ENCODE results near the gene TMEM184B. TPM values are rescaled to one million over a fixed set of nuclear protein-coding genes. Genes with fewer than 3 reads are reported as not detected.

Gene TMEM184B
- total RNA-seq, 1 donor from 2014 or later: 121 TPM

- no peaks in the 10 kb centered on the region for H3K4me1 Mint-ChIP-seq (ENCODE audit: low read depth)
- no peaks in the 10 kb centered on the region for H3K27me3 Mint-ChIP-seq (ENCODE audit: low read depth)
- peaks cover 34% of the 10 kb centered on the region for H3K36me3 Mint-ChIP-seq (ENCODE audit: low read depth)
- TF ChIP-seq, protein P1, sequence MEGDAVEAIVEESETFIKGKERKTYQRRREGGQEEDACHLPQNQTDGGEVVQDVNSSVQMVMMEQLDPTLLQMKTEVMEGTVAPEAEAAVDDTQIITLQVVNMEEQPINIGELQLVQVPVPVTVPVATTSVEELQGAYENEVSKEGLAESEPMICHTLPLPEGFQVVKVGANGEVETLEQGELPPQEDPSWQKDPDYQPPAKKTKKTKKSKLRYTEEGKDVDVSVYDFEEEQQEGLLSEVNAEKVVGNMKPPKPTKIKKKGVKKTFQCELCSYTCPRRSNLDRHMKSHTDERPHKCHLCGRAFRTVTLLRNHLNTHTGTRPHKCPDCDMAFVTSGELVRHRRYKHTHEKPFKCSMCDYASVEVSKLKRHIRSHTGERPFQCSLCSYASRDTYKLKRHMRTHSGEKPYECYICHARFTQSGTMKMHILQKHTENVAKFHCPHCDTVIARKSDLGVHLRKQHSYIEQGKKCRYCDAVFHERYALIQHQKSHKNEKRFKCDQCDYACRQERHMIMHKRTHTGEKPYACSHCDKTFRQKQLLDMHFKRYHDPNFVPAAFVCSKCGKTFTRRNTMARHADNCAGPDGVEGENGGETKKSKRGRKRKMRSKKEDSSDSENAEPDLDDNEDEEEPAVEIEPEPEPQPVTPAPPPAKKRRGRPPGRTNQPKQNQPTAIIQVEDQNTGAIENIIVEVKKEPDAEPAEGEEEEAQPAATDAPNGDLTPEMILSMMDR (IDR thresholded peaks at IDR 0.05): peak; percentile 72
- no peak for DNase-seq (ENCODE audit: low spot score)
- H3K9me3 Mint-ChIP-seq (ENCODE audit: low read depth): no peaks in the 10 kb centered on the region
- H3K4me3 Mint-ChIP-seq (ENCODE audit: unreplicated experiment): no peak overlapping the region
- H3K27ac Mint-ChIP-seq (ENCODE audit: unreplicated experiment): no peak overlapping the region
These were observed 25.6 kb upstream of the TMEM184B start for GRCh38 chr22:38298312-38299005.

- no peak overlapping the region for H3K27ac Mint-ChIP-seq (ENCODE audit: unreplicated experiment)
- peaks cover 30% of the 10 kb centered on the region for H3K36me3 Mint-ChIP-seq (ENCODE audit: low read depth)
- H3K9me3 Mint-ChIP-seq (ENCODE audit: low read depth): no peaks in the 10 kb centered on the region
- TF ChIP-seq, protein P1 (IDR thresholded peaks at IDR 0.05): no peak
- H3K4me1 Mint-ChIP-seq (ENCODE audit: low read depth): no peaks in the 10 kb centered on the region
- H3K27me3 Mint-ChIP-seq (ENCODE audit: low read depth): no peaks in the 10 kb centered on the region
- DNase-seq (ENCODE audit: low spot score): no peak
- H3K4me3 Mint-ChIP-seq (ENCODE audit: unreplicated experiment): no peak overlapping the region
These were observed 23.6 kb upstream of the TMEM184B start for GRCh38 chr22:38296372-38296771.

DNA sequence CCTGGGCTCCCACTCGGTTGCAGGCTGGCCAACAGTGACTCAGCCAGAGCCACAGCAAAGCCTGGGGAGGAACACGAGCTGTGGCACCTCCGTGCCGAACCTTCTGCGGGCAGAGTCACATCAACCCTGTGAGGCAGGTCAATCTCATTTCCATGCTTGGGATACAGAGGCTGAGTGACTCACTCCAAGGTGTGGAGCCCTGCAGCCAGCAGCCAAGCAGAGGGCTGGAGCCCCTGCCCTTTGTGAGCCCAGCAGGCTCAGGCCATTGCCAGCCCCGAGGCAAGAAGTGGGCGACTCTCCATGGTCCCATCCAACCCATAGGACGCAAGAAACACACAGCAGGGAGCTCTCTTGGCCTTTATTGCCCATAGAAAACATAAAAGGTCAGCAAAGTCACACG is 23.1 kb upstream of the TMEM184B start:
- H3K4me1 Mint-ChIP-seq (ENCODE audit: low read depth): no peaks in the 10 kb centered on the region
- H3K4me3 Mint-ChIP-seq (ENCODE audit: unreplicated experiment): no peak overlapping the region
- no peaks in the 10 kb centered on the region for H3K9me3 Mint-ChIP-seq (ENCODE audit: low read depth)
- no peak overlapping the region for H3K27ac Mint-ChIP-seq (ENCODE audit: unreplicated experiment)
- peaks cover 29% of the 10 kb centered on the region for H3K36me3 Mint-ChIP-seq (ENCODE audit: low read depth)
- no peaks in the 10 kb centered on the region for H3K27me3 Mint-ChIP-seq (ENCODE audit: low read depth)
- TF ChIP-seq, protein P1 (IDR thresholded peaks at IDR 0.05): no peak
- no peak for DNase-seq (ENCODE audit: low spot score)

DNA sequence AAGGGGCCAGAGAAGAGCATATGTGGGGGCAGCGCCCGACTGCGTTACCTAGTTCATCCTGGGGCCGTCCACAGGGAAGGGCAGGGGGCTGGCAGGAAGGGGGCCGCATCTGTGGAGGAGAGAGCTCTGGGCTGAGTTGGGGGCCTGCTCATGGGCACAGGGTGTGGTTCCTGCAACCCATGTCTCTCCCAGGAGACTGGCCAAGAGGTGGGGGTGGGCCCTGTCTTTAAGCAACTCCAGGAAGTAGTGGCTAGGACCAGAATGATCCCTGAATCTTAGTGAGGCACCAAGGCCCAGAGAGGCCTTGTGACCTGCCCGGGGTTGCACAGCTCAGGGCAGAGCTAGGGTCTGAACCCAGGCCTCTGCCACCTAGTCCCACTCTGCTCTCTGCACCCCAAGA is 22.5 kb upstream of the TMEM184B start:
- no peaks in the 10 kb centered on the region for H3K4me1 Mint-ChIP-seq (ENCODE audit: low read depth)
- TF ChIP-seq, protein P1 (IDR thresholded peaks at IDR 0.05): no peak
- no peaks in the 10 kb centered on the region for H3K9me3 Mint-ChIP-seq (ENCODE audit: low read depth)
- H3K27me3 Mint-ChIP-seq (ENCODE audit: low read depth): no peaks in the 10 kb centered on the region
- peaks cover 26% of the 10 kb centered on the region for H3K36me3 Mint-ChIP-seq (ENCODE audit: low read depth)
- H3K4me3 Mint-ChIP-seq (ENCODE audit: unreplicated experiment): no peak overlapping the region
- no peak for DNase-seq (ENCODE audit: low spot score)
- peak overlapping the region; percentile 41 for H3K27ac Mint-ChIP-seq (ENCODE audit: unreplicated experiment)

- TF ChIP-seq, protein P1 (IDR thresholded peaks at IDR 0.05): no peak
- DNase-seq (ENCODE audit: low spot score): no peak
- Mint-ChIP-seq H3K9me3 (ENCODE audit: low read depth) (no peaks in the 10 kb centered on the region), H3K36me3 (ENCODE audit: low read depth) (peaks cover 21% of the 10 kb centered on the region), H3K4me3 (ENCODE audit: unreplicated experiment) (no peak overlapping the region), H3K4me1 (ENCODE audit: low read depth) (no peaks in the 10 kb centered on the region), H3K27ac (ENCODE audit: unreplicated experiment) (no peak overlapping the region), H3K27me3 (ENCODE audit: low read depth) (no peaks in the 10 kb centered on the region)
These were observed 21.4 kb upstream of the TMEM184B start for GRCh38 chr22:38294193-38294592.

Measured in chondrocyte (in vitro differentiated cells).